GM12872 (cell line): Measurements from ENCODE around the gene RGS16.

Source experiments
- TF ChIP-seq, protein P1 (sequence below): IDR thresholded peaks from 3 replicates; pipeline ENCODE4 v1.5.1; 2011; ENCODE audit warnings: low read depth, mild to moderate bottlenecking, low read length, moderate library complexity; ENCODE audit not compliant: insufficient read depth

Gene RGS16

DNA sequence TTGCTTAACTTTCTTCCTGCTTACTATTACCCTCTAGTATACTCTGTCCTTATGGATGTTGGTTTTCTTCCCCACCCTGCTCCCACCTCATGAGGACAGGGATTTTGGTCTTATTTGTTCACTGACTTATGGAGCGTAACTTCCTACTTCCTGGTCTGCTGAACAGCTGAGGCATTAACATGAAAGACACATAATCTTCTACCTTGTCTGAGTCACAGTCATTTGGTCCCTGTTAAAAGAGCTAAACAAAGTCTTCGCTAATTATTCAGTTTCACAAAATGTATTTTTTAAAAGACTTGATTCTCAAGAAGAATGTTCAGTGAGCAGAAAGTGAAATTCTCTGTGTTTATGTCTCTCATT, 33.6 kb downstream of the RGS16 start:
- TF ChIP-seq, protein P1, sequence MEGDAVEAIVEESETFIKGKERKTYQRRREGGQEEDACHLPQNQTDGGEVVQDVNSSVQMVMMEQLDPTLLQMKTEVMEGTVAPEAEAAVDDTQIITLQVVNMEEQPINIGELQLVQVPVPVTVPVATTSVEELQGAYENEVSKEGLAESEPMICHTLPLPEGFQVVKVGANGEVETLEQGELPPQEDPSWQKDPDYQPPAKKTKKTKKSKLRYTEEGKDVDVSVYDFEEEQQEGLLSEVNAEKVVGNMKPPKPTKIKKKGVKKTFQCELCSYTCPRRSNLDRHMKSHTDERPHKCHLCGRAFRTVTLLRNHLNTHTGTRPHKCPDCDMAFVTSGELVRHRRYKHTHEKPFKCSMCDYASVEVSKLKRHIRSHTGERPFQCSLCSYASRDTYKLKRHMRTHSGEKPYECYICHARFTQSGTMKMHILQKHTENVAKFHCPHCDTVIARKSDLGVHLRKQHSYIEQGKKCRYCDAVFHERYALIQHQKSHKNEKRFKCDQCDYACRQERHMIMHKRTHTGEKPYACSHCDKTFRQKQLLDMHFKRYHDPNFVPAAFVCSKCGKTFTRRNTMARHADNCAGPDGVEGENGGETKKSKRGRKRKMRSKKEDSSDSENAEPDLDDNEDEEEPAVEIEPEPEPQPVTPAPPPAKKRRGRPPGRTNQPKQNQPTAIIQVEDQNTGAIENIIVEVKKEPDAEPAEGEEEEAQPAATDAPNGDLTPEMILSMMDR = no peak

DNA sequence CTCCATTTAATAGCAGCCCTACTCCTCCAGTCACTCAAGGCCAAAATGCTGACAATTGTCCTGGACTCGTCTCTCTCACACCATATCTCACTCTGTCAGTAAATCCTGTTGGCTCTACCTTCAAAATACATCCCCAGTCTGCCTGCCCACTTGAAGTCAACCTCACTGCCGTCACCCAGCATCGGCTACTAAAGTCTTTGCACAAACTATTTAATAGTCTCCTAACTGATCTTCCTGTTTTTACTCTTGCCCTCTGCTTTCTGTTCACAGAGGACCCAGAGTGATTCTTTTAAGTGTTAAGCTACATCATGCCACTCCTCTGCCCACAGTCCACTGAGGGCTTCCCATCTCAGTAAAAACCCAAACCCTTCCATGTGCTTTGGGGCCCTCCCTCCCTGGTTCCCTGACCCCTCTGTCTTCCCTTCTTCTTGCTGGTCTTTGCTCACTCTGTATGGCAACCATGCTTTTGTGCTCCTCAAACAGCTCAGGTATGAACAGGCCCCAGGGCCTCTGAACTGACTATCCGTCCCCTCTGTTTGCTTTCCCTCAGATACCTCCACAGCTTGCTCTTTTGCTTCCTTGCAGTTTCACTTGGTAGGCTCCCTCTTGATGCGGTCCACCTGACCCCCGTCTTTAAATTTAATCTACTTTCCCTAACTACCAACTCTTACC, 34.1 kb downstream of the RGS16 start:
- TF ChIP-seq, protein P1 = no peak

DNA sequence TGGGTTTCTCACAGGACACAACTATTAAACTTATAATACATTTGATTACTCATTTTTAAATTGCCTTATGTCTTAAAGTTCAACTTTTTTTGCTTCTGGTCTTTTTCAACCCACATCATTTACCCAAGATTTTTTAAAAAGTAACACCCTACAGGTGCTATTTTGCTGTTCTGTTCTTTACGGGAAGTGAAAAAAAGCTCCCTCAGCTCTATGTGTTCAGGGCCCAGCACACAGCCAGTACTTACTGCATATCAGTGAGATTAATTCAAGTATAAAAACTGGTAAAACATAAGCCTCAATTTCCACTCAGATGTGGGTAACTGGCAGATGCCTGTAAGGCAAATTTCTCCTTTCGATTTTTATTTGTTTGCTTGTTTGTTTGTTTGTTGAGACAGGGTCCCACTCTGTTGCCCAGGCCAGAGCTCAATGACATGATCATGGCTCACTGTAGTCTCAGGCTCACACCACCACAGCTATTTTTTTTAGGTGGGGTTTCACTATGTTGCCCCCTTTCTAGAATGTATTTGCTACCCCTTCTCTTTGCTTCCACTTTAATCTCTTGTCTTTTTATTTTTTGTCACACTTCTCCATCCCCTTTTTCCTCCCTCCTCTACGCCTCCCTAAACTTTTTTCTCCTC, 35.4 kb downstream of the RGS16 start:
- TF ChIP-seq, protein P1 = no peak

GRCh38 chr1:182567629-182568028, 36.6 kb downstream of the RGS16 start:
- TF ChIP-seq, protein P1 = no peak

GRCh38 chr1:182565537-182565936, 38.7 kb downstream of the RGS16 start:
- TF ChIP-seq, protein P1 = no peak

- TF ChIP-seq, protein P1 = no peak
These were observed 39.7 kb downstream of the RGS16 start for GRCh38 chr1:182564406-182565004.

GRCh38 chr1:182563095-182563494, 41.1 kb downstream of the RGS16 start:
- TF ChIP-seq, protein P1 = no peak
